CD4-positive, alpha-beta T cell treated with Interferon alpha-2 for 1 hour (primary cell): ENCODE results near the gene SLC4A1AP.
A peak's percentile ranks its signal among the peaks of the same experiment; 100 is the strongest.

Source experiments
- DNase-seq, 2 donors: peaks; one replicate each; pipeline ENCODE4 v3.0.0-alpha.2; 2020 to 2022

SLC4A1AP gene

GRCh38 chr2:27721884-27722485 is 58.3 kb downstream of the SLC4A1AP start:
- DNase-seq: no peak

GRCh38 chr2:27723372-27724144 is 59.9 kb downstream of the SLC4A1AP start:
- peak; percentile 15 to 34 for DNase-seq

GRCh38 chr2:27724191-27724590 is 60.5 kb downstream of the SLC4A1AP start:
- DNase-seq: no peak

- no peak for DNase-seq
Observed at GRCh38 chr2:27724905-27725701, 61.4 kb downstream of the SLC4A1AP start.

GRCh38 chr2:27727257-27727656 is 63.6 kb downstream of the SLC4A1AP start:
- peak in 1 of 2 donors; percentile 28 for DNase-seq

- DNase-seq: no peak
Observed at GRCh38 chr2:27728081-27728858, 64.6 kb downstream of the SLC4A1AP start.

- no peak for DNase-seq
Observed at GRCh38 chr2:27729198-27729597, 65.5 kb downstream of the SLC4A1AP start.

- DNase-seq: no peak
Observed at GRCh38 chr2:27729614-27730013, 65.9 kb downstream of the SLC4A1AP start.

- no peak for DNase-seq
Observed at GRCh38 chr2:27730261-27730662, 66.6 kb downstream of the SLC4A1AP start.

GRCh38 chr2:27730980-27731691 is 67.4 kb downstream of the SLC4A1AP start:
- no peak for DNase-seq

- DNase-seq: no peak
Observed at GRCh38 chr2:27734305-27734704, 70.6 kb downstream of the SLC4A1AP start.

- peak; percentile 62 to 70 for DNase-seq
Observed at GRCh38 chr2:27735263-27735904, 71.7 kb downstream of the SLC4A1AP start.

GRCh38 chr2:27736031-27736889 is 72.6 kb downstream of the SLC4A1AP start:
- no peak for DNase-seq

GRCh38 chr2:27736890-27737204 is 73.2 kb downstream of the SLC4A1AP start:
- DNase-seq: no peak

GRCh38 chr2:27737676-27738348 is 74.1 kb downstream of the SLC4A1AP start:
- no peak for DNase-seq

- no peak for DNase-seq
Observed at GRCh38 chr2:27738349-27739057, 74.8 kb downstream of the SLC4A1AP start.

GRCh38 chr2:27739058-27739373 is 75.3 kb downstream of the SLC4A1AP start:
- no peak for DNase-seq

- no peak for DNase-seq
Observed at GRCh38 chr2:27741673-27742072, 78.0 kb downstream of the SLC4A1AP start.

- no peak for DNase-seq
Observed at GRCh38 chr2:27742571-27742970, 78.9 kb downstream of the SLC4A1AP start.
